Adrenal gland (tissue), 12 donors: ENCODE measurements around the gene LRBA. TPM values are rescaled to one million over a fixed set of nuclear protein-coding genes. Genes with fewer than 3 reads are reported as not detected.
A peak's percentile ranks its signal among the peaks of the same experiment; 100 is the strongest.

Experiments
- DNase-seq, 7 donors: peaks; one replicate each; pipeline ENCODE4 v3.0.0-alpha.2; 2019 to 2020
- H3K27ac ChIP-seq, 5 donors: fragments of 200-600 bp; sonication (generic) in 4 of 5; 1 replicate in 3 of 5; 2 replicates in 2 of 5; pipeline versions ENCODE4 v1.5.1 to v1.8.0; 2016 to 2020; ENCODE audit warnings: mild to moderate bottlenecking in 1 of 5
- H3K27me3 ChIP-seq: fragments of 200-600 bp; 2 replicates; pipeline ENCODE4 v1.8.0; 2021
- H3K36me3 ChIP-seq, 2 donors: fragments of 200-600 bp; replicated peaks in 1 of 2; 1 replicate in 1 of 2; 2 replicates in 1 of 2; pipeline versions ENCODE4 v1.5.1 to v1.8.0; 2018 to 2022
- H3K4me1 ChIP-seq, 2 donors: fragments of 200-600 bp; replicated peaks in 1 of 2; 1 replicate in 1 of 2; 2 replicates in 1 of 2; pipeline versions ENCODE4 v1.5.1 to v1.8.0; 2018 to 2021
- H3K4me3 ChIP-seq, 4 donors: fragments of 200-600 bp; sonication (generic) in 3 of 4; one replicate each; pipeline ENCODE4 v1.5.1; 2016 to 2018
- H3K9me3 ChIP-seq, 3 donors: fragments of 200-600 bp; sonication (generic) in 1 of 3; replicated peaks in 1 of 3; 1 replicate in 2 of 3; 2 replicates in 1 of 3; pipeline versions ENCODE4 v1.5.1 to v1.8.0; 2016 to 2021
- POLR2A ChIP-seq, 2 donors: fragments of 450-650 bp; IDR thresholded peaks; one replicate each; pipeline ENCODE4 v1.6.1; 2017; ENCODE audit warnings: antibody characterized with exemption in 2 of 2, mild to moderate bottlenecking in 2 of 2, moderate library complexity in 1 of 2
- WGBS, 4 donors: extraction: QIAGEN DNeasy Blood & Tissue Kit in 2 of 4; methylation state at CpG; one replicate each; pipeline versions ENCODE4 v1.1.5 to v1.1.7; 2013 to 2017; 5-methylcytosine and 5-hydroxymethylcytosine counted together
- intact Hi-C, 2 donors: fragments of 100-400 bp; cut with DNase I; formaldehyde crosslinking; loops; one replicate each; pipeline versions ENCODE4 v1.14.1 to v1.15.0; 2022 to 2023
- polyA plus RNA-seq, 3 donors: library from polyadenylated mRNA; stranded (reverse); fragments of 200-250 nt in 2 of 3; fragments of 350-450 nt in 1 of 3; fragmentation: Illumina TruSeq in 1 of 3; extraction: RNeasy Lipid Tissue Mini Kit (QIAGEN cat#74804) in 1 of 3; gene quantifications; one replicate each; pipeline ENCODE4 v1.2.3, GENCODE V29; 2013 to 2014
- total RNA-seq, 9 donors: library from RNA; depleted of rRNA in 4 of 9; stranded (reverse); fragments of >200 nt in 4 of 9; fragments of 120-200 nt in 1 of 9; fragmentation: NEBNext Ultra II Directional in 1 of 9; extraction: Animal tissue kit (Norgen Biotek cat#: 25700) in 1 of 9; gene quantifications; one replicate each; pipeline versions ENCODE4 v1.1.0 to v1.2.4, GENCODE V29; 2013 to 2023
- TF ChIP-seq, protein P1 (sequence below), 6 experiments: fragments of 450-650 bp in 4 of 6; fragments of 200-600 bp in 2 of 6; sonication (generic) in 1 of 6; IDR thresholded peaks; 1 replicate in 5 of 6; 2 replicates in 1 of 6; pipeline versions ENCODE4 v1.5.1 to v1.8.0; 2016 to 2021; ENCODE audit warnings: antibody characterized with exemption in 6 of 6, mild to moderate bottlenecking in 2 of 6, moderate library complexity in 1 of 6
- donor health status: healthy with polysubstance abuse.
- donor health status: Bipolar disorder and iron deficiency.
- donor health status: DM: yes; HTN: yes; CAD: no.
- donor health status: DM: no; HTN: no; CAD: no.
- donor health status: DM: no; HTN: no; CAD: no.
- donor health status: DM: yes; HTN: yes; CAD: no.

LRBA gene
- total and polyA plus RNA-seq, 12 donors, result 9.6 to 106 (median 40.6) TPM

GRCh38 chr4:150423074-150423473 is 592.0 kb downstream of the LRBA start:
- no peaks in the 10 kb centered on the region for H3K36me3 ChIP-seq
- intact Hi-C loops, result no loop called here
- no peaks in the 10 kb centered on the region for H3K27me3 ChIP-seq
- H3K4me3 ChIP-seq, result no peak overlapping the region
- WGBS, 4 donors, result 87 to 92% (median 91%) methylated on average over 12 to 13 of the region's 13 CpGs
- TF ChIP-seq POLR2A (IDR thresholded peaks at IDR 0.05), result no peak
- TF ChIP-seq, protein P1, sequence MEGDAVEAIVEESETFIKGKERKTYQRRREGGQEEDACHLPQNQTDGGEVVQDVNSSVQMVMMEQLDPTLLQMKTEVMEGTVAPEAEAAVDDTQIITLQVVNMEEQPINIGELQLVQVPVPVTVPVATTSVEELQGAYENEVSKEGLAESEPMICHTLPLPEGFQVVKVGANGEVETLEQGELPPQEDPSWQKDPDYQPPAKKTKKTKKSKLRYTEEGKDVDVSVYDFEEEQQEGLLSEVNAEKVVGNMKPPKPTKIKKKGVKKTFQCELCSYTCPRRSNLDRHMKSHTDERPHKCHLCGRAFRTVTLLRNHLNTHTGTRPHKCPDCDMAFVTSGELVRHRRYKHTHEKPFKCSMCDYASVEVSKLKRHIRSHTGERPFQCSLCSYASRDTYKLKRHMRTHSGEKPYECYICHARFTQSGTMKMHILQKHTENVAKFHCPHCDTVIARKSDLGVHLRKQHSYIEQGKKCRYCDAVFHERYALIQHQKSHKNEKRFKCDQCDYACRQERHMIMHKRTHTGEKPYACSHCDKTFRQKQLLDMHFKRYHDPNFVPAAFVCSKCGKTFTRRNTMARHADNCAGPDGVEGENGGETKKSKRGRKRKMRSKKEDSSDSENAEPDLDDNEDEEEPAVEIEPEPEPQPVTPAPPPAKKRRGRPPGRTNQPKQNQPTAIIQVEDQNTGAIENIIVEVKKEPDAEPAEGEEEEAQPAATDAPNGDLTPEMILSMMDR (IDR thresholded peaks at IDR 0.05), result no peak
- H3K27ac ChIP-seq, result no peak overlapping the region
- H3K4me1 ChIP-seq, result no peaks in the 10 kb centered on the region
- H3K9me3 ChIP-seq, result no peaks in the 10 kb centered on the region
- DNase-seq, result no peak

- intact Hi-C loops, result no loop called here
- Histone ChIP-seq H3K27me3 (no peaks in the 10 kb centered on the region), H3K9me3 (no peaks in the 10 kb centered on the region), H3K4me1 (no peaks in the 10 kb centered on the region), H3K27ac (no peak overlapping the region), H3K4me3 (no peak overlapping the region), H3K36me3 (no peaks in the 10 kb centered on the region)
- WGBS, 4 donors, result 76 to 93% (median 80%) methylated on average over 1 of the region's 1 CpG
- TF ChIP-seq, protein P1 (IDR thresholded peaks at IDR 0.05), result no peak
- no peak for TF ChIP-seq POLR2A (IDR thresholded peaks at IDR 0.05)
- DNase-seq, result peak in 1 of 7 donors; percentile 51
Measured at GRCh38 chr4:150421612-150422011, 593.5 kb downstream of the LRBA start.

GRCh38 chr4:150419939-150420338 is 595.1 kb downstream of the LRBA start:
- TF ChIP-seq, protein P1 (IDR thresholded peaks at IDR 0.05), result no peak
- TF ChIP-seq POLR2A (IDR thresholded peaks at IDR 0.05), result no peak
- intact Hi-C loops, result no loop called here
- Histone ChIP-seq H3K4me3 (no peak overlapping the region), H3K4me1 (no peaks in the 10 kb centered on the region), H3K27me3 (no peaks in the 10 kb centered on the region), H3K9me3 (no peaks in the 10 kb centered on the region), H3K36me3 (no peaks in the 10 kb centered on the region), H3K27ac (no peak overlapping the region)
- 95 to 100% (median 98%) methylated on average over 4 of the region's 4 CpGs for WGBS, 4 donors
- DNase-seq, result peak in 1 of 7 donors; percentile 55

- intact Hi-C loops, result no loop called here
- WGBS, 4 donors, result 94 to 98% (median 96%) methylated on average over 4 of the region's 4 CpGs
- no peak overlapping the region for H3K4me3 ChIP-seq
- H3K9me3 ChIP-seq, result no peaks in the 10 kb centered on the region
- H3K27me3 ChIP-seq, result no peaks in the 10 kb centered on the region
- no peaks in the 10 kb centered on the region for H3K4me1 ChIP-seq
- no peaks in the 10 kb centered on the region for H3K36me3 ChIP-seq
- no peak for DNase-seq
- TF ChIP-seq POLR2A (IDR thresholded peaks at IDR 0.05), result no peak
- TF ChIP-seq, protein P1 (IDR thresholded peaks at IDR 0.05), result no peak
- H3K27ac ChIP-seq, result no peak overlapping the region
Measured at GRCh38 chr4:150418757-150419410, 596.2 kb downstream of the LRBA start.
